Type B pancreatic cell (in vitro differentiated cells): ENCODE data around the gene PPM1D. TPM values are rescaled to one million over a fixed set of nuclear protein-coding genes. Genes with fewer than 3 reads are reported as not detected.

ENCODE experiments used
- DNase-seq: peaks from one replicate; pipeline ENCODE4 v3.0.0; 2021; ENCODE audit warnings: mixed read lengths; ENCODE audit not compliant: unreplicated experiment; ENCODE audit errors: extremely low spot score
- H3K27ac Mint-ChIP-seq: 2 replicates; pipeline ENCODE4 v1.8.0; 2021; ENCODE audit warnings: mild to moderate bottlenecking, mixed read lengths
- H3K27me3 Mint-ChIP-seq: 2 replicates; pipeline ENCODE4 v1.8.0; 2021; ENCODE audit warnings: mixed read lengths
- H3K36me3 Mint-ChIP-seq: 2 replicates; pipeline ENCODE4 v1.8.0; 2021; ENCODE audit warnings: mixed read lengths
- H3K4me1 Mint-ChIP-seq: one replicate; pipeline ENCODE4 v1.8.0; 2021; ENCODE audit warnings: mixed read lengths; ENCODE audit not compliant: unreplicated experiment
- H3K4me3 Mint-ChIP-seq: 2 replicates; pipeline ENCODE4 v1.8.0; 2021; ENCODE audit warnings: mild to moderate bottlenecking, mixed read lengths
- H3K9me3 Mint-ChIP-seq: 2 replicates; pipeline ENCODE4 v1.8.0; 2021; ENCODE audit warnings: mixed read lengths
- total RNA-seq: library from RNA; stranded (reverse); gene quantifications from 2 replicates; pipeline ENCODE4 v1.2.1, GENCODE V29; 2021; ENCODE audit warnings: low replicate concordance
- TF ChIP-seq, protein P1 (sequence below): fragments of 200-600 bp; sonication (generic); conservative IDR thresholded peaks from 2 replicates; pipeline ENCODE4 v1.5.0; 2021; ENCODE audit warnings: antibody characterized with exemption, mild to moderate bottlenecking

Gene PPM1D
- total RNA-seq, 1 donor from 2014 or later, result 25.4 TPM

DNA sequence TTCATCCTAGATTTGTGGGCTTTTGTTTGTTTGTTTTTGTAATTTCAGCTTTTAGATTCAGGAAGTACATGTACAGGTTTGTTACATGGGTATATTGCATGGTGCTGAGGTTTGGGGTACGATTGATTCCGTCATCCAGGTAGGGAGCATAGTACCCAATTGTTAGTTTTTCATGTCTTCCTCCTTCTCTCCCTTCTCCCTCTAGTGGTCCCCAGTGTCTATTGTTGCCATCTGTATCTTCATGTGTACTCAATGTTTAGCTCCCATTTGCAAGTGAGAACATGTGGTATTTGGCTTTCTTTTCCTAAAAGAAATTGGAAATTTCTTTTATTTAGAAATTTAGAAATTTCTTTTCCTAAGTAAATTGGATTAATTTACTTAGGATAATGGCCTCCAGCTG lies 40.5 kb downstream of the PPM1D start:
- no peak overlapping the region for H3K27ac Mint-ChIP-seq
- DNase-seq, result no peak
- peaks cover 11% of the 10 kb centered on the region for H3K4me1 Mint-ChIP-seq
- no peak overlapping the region for H3K4me3 Mint-ChIP-seq
- no peaks in the 10 kb centered on the region for H3K27me3 Mint-ChIP-seq
- H3K9me3 Mint-ChIP-seq, result no peaks in the 10 kb centered on the region
- H3K36me3 Mint-ChIP-seq, result peaks cover 19% of the 10 kb centered on the region
- TF ChIP-seq, protein P1, sequence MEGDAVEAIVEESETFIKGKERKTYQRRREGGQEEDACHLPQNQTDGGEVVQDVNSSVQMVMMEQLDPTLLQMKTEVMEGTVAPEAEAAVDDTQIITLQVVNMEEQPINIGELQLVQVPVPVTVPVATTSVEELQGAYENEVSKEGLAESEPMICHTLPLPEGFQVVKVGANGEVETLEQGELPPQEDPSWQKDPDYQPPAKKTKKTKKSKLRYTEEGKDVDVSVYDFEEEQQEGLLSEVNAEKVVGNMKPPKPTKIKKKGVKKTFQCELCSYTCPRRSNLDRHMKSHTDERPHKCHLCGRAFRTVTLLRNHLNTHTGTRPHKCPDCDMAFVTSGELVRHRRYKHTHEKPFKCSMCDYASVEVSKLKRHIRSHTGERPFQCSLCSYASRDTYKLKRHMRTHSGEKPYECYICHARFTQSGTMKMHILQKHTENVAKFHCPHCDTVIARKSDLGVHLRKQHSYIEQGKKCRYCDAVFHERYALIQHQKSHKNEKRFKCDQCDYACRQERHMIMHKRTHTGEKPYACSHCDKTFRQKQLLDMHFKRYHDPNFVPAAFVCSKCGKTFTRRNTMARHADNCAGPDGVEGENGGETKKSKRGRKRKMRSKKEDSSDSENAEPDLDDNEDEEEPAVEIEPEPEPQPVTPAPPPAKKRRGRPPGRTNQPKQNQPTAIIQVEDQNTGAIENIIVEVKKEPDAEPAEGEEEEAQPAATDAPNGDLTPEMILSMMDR, result peak; percentile 68

DNA sequence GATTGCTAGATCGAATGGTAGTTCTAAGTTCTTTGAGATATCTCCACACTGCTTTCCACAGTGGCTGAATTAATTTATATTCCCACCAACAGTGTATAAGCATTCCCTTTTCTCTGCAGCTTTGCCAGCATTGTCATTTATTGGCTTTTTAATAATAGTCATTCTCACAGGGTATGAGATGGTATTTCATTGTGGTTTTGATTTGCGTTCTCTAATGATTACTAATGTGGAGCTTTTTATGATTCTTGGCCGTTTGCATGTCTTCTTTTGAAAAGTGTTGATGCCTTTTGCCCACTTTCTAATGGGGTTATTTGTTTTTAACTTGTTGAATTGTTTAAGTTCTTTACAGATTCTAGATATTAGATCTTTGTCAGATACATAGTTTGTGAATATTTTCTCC lies 41.1 kb downstream of the PPM1D start:
- no peak for DNase-seq
- Mint-ChIP-seq H3K36me3 (peaks cover 14% of the 10 kb centered on the region), H3K4me1 (peaks cover 11% of the 10 kb centered on the region), H3K27me3 (no peaks in the 10 kb centered on the region), H3K9me3 (no peaks in the 10 kb centered on the region), H3K27ac (no peak overlapping the region), H3K4me3 (no peak overlapping the region)
- TF ChIP-seq, protein P1, result no peak

DNA sequence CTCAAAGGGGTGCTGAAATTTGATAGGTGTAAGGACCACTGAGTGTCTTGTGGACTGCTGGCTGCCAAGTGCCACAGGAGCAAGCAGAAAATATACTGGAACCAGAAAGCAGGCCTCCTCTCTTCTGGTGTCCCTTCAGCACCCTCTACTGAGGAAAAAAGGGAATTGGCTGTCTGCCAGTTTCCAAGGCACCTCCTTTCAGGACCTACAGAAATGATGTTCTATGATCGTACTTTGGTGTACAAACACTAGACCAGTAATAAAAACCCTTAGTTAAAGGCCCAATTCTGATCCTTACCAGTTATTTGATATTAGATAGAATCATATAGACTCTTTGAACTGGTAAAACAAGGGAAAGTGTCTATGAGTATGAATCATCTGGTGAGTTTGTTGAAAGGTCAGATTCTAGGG lies 41.8 kb downstream of the PPM1D start:
- DNase-seq, result no peak
- H3K27ac Mint-ChIP-seq, result no peak overlapping the region
- H3K9me3 Mint-ChIP-seq, result no peaks in the 10 kb centered on the region
- no peaks in the 10 kb centered on the region for H3K27me3 Mint-ChIP-seq
- peaks cover 10% of the 10 kb centered on the region for H3K36me3 Mint-ChIP-seq
- H3K4me1 Mint-ChIP-seq, result peaks cover 11% of the 10 kb centered on the region
- no peak overlapping the region for H3K4me3 Mint-ChIP-seq
- TF ChIP-seq, protein P1, result peak; percentile 77

DNA sequence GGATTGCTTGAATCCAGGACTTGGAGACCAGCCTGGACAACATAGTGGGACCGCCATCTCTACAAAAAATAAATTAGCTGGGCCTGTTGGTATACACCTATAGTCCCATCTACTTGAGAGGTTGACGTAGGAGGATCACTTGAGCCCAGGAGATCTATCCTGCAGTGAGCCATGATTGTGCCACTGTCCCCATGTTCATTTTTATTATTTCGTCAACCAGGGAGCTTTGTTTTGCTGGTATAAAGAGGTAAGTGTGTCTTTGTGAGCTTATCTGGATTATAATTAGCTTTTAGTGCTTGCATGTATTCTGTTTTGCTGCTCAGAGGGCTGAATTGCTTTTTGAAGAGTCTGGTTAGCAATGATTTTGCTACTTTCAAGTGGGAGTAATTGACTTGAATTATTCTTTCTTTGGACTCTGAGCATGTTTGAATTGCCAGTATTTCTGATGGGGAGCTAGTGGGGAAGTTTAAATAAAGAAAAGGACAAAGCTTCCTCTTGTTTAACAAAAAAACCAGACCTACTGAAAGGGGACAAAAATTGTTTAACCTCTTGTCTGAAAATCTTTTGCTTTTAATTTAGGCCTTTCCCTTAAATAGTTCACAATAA lies 46.0 kb downstream of the PPM1D start:
- Mint-ChIP-seq H3K9me3 (no peaks in the 10 kb centered on the region), H3K27ac (no peak overlapping the region), H3K27me3 (no peaks in the 10 kb centered on the region), H3K4me1 (peaks cover 6% of the 10 kb centered on the region), H3K36me3 (peaks cover 19% of the 10 kb centered on the region), H3K4me3 (no peak overlapping the region)
- TF ChIP-seq, protein P1, result no peak
- DNase-seq, result no peak

DNA sequence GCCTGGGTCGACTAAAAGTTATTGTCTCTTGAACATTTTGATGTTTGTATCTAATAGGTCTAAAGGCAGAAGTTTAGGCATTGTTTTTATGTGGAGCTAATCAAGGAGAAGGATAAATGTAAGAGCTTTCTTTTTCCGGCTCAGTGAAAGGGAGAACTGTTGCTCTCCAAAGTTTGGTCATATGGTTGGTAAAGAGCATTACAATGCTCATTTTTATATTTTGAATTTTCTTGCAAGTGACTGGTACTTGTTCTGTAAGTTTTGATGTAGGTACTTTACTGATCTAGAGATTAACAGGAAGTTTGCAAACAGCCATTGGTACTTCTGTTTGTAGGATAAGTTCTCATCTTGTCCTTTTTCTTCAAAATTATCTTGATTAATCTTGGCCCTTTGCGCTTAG lies 46.7 kb downstream of the PPM1D start:
- Mint-ChIP-seq H3K36me3 (peaks cover 22% of the 10 kb centered on the region), H3K27ac (no peak overlapping the region), H3K27me3 (no peaks in the 10 kb centered on the region), H3K9me3 (no peaks in the 10 kb centered on the region), H3K4me1 (peaks cover 4% of the 10 kb centered on the region), H3K4me3 (no peak overlapping the region)
- no peak for DNase-seq
- TF ChIP-seq, protein P1, result no peak

DNA sequence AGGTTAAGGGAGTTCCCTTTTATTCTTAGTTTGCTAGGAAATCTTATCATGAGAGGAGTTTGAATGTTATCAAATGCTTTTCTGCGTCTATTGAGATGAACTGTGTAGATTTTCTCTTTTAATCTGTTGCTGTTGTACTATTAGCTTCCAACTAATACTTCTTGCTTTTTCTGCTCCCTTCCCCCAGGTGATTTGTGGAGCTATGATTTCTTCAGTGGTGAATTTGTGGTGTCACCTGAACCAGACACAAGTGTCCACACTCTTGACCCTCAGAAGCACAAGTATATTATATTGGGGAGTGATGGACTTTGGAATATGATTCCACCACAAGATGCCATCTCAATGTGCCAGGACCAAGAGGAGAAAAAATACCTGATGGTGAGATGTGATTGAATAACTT lies 47.7 kb downstream of the PPM1D start:
- Mint-ChIP-seq H3K27ac (no peak overlapping the region), H3K27me3 (no peaks in the 10 kb centered on the region), H3K36me3 (peaks cover 30% of the 10 kb centered on the region), H3K9me3 (no peaks in the 10 kb centered on the region), H3K4me1 (no peaks in the 10 kb centered on the region), H3K4me3 (no peak overlapping the region)
- no peak for DNase-seq
- TF ChIP-seq, protein P1, result no peak
